OCI-LY3 (cell line): ENCODE results near the gene PIM3.

Source experiments
- EZH2phosphoT487 ChIP-seq: fragments of 200-600 bp; shearing (Covaris generic); IDR thresholded peaks from 2 replicates; pipeline ENCODE4 v1.6.1; 2018; ENCODE audit warnings: antibody characterized with exemption, mixed run types, low read depth
- TF ChIP-seq, protein P1 (sequence below): fragments of 200-600, 300-600 bp; sonication (generic); IDR thresholded peaks from 2 replicates; pipeline ENCODE4 v1.5.1; 2014; ENCODE audit warnings: antibody characterized with exemption, low read length, low read depth

DNA sequence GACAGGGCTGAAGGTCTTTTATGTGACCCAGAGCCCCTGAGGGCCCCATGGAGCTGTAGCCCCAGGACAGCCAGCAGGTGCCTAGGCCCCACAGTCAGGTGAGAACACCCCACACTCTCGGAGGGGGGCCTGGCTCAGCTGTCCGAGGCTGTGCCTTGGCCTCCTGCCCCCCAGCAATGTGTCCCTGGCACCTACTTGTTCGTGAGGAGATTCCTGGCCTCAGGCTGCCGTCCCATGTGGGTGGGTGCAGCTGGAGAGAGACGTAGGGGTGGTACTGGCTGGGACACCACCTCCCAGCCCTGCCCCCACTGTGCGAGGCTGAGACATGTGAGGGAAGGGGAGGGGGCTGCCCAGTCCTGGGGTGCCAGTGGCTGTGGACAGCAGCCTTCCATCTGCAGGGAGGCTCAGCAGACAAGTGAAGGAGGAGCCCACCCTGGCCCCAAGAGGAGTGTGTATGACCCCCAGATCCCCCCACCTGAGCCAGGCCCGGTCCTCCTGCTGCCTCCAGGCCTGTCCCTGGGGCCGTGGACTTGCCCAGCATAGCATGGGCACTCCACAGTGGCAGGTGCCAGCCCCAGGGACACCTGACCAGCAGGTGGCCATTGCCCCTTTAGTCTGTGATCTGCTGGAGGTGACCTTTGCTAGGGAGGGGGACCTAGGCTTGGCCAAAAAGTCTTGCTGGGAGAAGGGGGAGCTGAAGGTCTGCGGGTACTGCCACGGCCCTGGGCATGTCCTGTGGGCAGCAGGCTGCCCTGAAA lies 35.0 kb downstream of the PIM3 start:
- TF ChIP-seq, protein P1, sequence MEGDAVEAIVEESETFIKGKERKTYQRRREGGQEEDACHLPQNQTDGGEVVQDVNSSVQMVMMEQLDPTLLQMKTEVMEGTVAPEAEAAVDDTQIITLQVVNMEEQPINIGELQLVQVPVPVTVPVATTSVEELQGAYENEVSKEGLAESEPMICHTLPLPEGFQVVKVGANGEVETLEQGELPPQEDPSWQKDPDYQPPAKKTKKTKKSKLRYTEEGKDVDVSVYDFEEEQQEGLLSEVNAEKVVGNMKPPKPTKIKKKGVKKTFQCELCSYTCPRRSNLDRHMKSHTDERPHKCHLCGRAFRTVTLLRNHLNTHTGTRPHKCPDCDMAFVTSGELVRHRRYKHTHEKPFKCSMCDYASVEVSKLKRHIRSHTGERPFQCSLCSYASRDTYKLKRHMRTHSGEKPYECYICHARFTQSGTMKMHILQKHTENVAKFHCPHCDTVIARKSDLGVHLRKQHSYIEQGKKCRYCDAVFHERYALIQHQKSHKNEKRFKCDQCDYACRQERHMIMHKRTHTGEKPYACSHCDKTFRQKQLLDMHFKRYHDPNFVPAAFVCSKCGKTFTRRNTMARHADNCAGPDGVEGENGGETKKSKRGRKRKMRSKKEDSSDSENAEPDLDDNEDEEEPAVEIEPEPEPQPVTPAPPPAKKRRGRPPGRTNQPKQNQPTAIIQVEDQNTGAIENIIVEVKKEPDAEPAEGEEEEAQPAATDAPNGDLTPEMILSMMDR = no peak
- TF ChIP-seq EZH2phosphoT487 = no peak
